ENCODE measurements around the gene BAHCC1. TPM values are rescaled to one million over a fixed set of nuclear protein-coding genes. Genes with fewer than 3 reads are reported as not detected.

BAHCC1 gene
- total and polyA plus RNA-seq, 2 of the 8 experiments (the other 6 are each of a cell fraction or from before 2014, with no cell fraction given): 0.26 to 0.58 TPM

DNA sequence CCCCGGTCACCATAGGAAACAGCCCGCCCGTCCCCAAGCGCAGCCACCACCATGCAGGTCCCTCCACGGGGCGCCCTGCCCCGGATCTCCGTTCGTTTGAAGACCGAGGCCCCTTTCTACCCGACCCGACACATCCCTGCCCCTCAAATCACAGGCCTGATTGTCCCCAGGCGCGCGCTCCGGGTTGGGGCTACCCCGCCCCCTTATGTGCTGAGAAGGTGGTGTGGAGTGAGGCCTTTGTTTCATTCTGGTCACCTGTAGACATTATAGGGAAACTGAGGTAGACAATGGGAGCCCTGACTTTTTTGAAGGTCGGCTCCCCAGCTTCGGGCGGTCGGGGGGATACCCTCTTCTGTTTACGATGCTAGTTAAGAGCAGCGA is 118.1 kb downstream of the BAHCC1 start:
- peak overlapping the region; percentile 56 to 75 (median 66) for H3K4me3 ChIP-seq (ENCODE audit: extremely low read depth in 1 of 4, insufficient read depth in 2 of 4, low read depth in 3 of 4, low read length in 4 of 4)
- peaks cover 24 to 45% of the 10 kb centered on the region in 2 experiments for H3K79me2 ChIP-seq (ENCODE audit: control insufficient read depth in 1 of 2, insufficient read depth in 2 of 2, low read length in 2 of 2)
- FAIRE-seq (no peak), DNase-seq (ENCODE audit: low read depth in 1 of 2, low spot score in 2 of 2) (no peak)
- H3K36me3 ChIP-seq (ENCODE audit: control insufficient read depth in 2 of 4, insufficient read depth in 4 of 4, low read length in 3 of 4): peaks cover 19 to 37% (median 31%) of the 10 kb centered on the region in 4 experiments; a peak in 7 of 8 replicates
- H3K4ac ChIP-seq (replicated peaks; ENCODE audit: insufficient read length, low read depth, low read length): peak overlapping the region; percentile 78
- no peak overlapping the region for H2BK120ac ChIP-seq (replicated peaks; ENCODE audit: low read depth, low read length)
- peak overlapping the region in 3 of 4 experiments; percentile 34 to 77 (median 75); a peak in 6 of 7 replicates for H3K9ac ChIP-seq (replicated peaks in 1 of 4; ENCODE audit: extremely low read depth in 1 of 4, low read depth in 3 of 4, low read length in 3 of 4)
- WGBS, 2 experiments (ENCODE audit: extremely low coverage in 1 of 2, insufficient coverage in 1 of 2, insufficient read length in 1 of 2, insufficient replicate concordance in 2 of 2, low coverage in 1 of 2, low lambda C conversion rate in 2 of 2, missing lambda C conversion rate in 1 of 2): 1% methylated on average over 23 of the region's 23 CpGs; no CpG with 5 or more reads in 1 of the 2 experiments
- POLR2A ChIA-PET (ENCODE audit: partially characterized antibody): interaction anchor here (0.5 to 35.8 kb wide), 30 partner anchors 3 to 982 kb away, joined by 3 to 1004 read pairs (median 5); partner anchors contain the start of genes ACTG1, ARL16, BAHCC1 and FAAP100
- H2BK20ac ChIP-seq (ENCODE audit: low read length): no peak overlapping the region
- no peaks in the 10 kb centered on the region for H3K9me3 ChIP-seq (ENCODE audit: insufficient read depth in 2 of 2, low read depth in 1 of 2, low read length in 1 of 2)
- H4K8ac ChIP-seq (ENCODE audit: extremely low read depth, insufficient read depth, low read length): peak overlapping the region; percentile 96; the same call in 1 of the 2 replicates
- TF ChIP-seq EGR1 (IDR thresholded peaks at IDR 0.05; ENCODE audit: borderline replicate concordance, low read depth, low read length) (no peak), POLR2AphosphoS5 (IDR thresholded peaks at IDR 0.05; ENCODE audit: low read depth, low read length) (peak; percentile 11; the same call in 1 of the 2 replicates), HDAC2 (IDR thresholded peaks at IDR 0.05; ENCODE audit: borderline replicate concordance in 1 of 2, low read depth in 2 of 2, low read length in 2 of 2) (no peak), SRF (IDR thresholded peaks at IDR 0.05; ENCODE audit: low read depth, low read length) (peak; percentile 1; the same call in 1 of the 2 replicates), TAF1 (IDR thresholded peaks at IDR 0.05; ENCODE audit: low read depth, low read length) (peak; percentile 47), PHF8 (conservative IDR thresholded peaks at IDR 0.05; ENCODE audit: low read depth, low read length) (0 out of 2 replicates have a peak, but pooled peaks have one; percentile 20)
- peak overlapping the region; percentile 83; the same call in 1 of the 2 replicates for H3K18ac ChIP-seq (ENCODE audit: extremely low read depth, low read length)
- H4K5ac ChIP-seq (ENCODE audit: insufficient read length, low read depth, low read length): peak overlapping the region; percentile 53
- H3K14ac ChIP-seq (ENCODE audit: insufficient read length): no peak overlapping the region
- peaks cover 19% of the 10 kb centered on the region for H3K79me1 ChIP-seq (ENCODE audit: low read depth, low read length)
- H2AK5ac ChIP-seq (ENCODE audit: low read depth, low read length): no peak overlapping the region
- H2BK5ac ChIP-seq (ENCODE audit: low read depth, low read length): peak overlapping the region; percentile 83
- no peak overlapping the region; the same call in 1 of the 2 replicates for H2BK15ac ChIP-seq (ENCODE audit: low read length)
- H3K23ac ChIP-seq (ENCODE audit: insufficient read length): no peak overlapping the region
- CTCF ChIA-PET (ENCODE audit: partially characterized antibody): interaction anchor here (0.9 to 3.6 kb wide), 3 partner anchors 10 to 29 kb away, joined by 3 to 12 read pairs (median 3); no protein-coding TSS in a partner anchor
- H2BK12ac ChIP-seq (ENCODE audit: low read depth, low read length): peak overlapping the region; percentile 68; the same call in 1 of the 2 replicates
- peaks cover 0 to 25% (median 17%) of the 10 kb centered on the region in 4 experiments; a peak in 5 of 7 replicates for H3K4me1 ChIP-seq (replicated peaks in 1 of 4; ENCODE audit: control insufficient read depth in 3 of 4, insufficient read depth in 4 of 4, low read length in 3 of 4)
- peaks cover 0 to 9% (median 5%) of the 10 kb centered on the region in 4 experiments; a peak in 3 of 7 replicates for H3K27me3 ChIP-seq (replicated peaks in 1 of 4; ENCODE audit: control insufficient read depth in 3 of 4, extremely low read depth in 1 of 4, insufficient read depth in 3 of 4, low read length in 3 of 4)
- peak overlapping the region; percentile 46 for H3K56ac ChIP-seq (replicated peaks; ENCODE audit: insufficient read length, low read depth, low read length)
- H4K91ac ChIP-seq (replicated peaks; ENCODE audit: insufficient read length, low read length): peak overlapping the region; percentile 95
- no peak overlapping the region for H2AFZ ChIP-seq (ENCODE audit: low read length)
- H4K20me1 ChIP-seq (replicated peaks in 1 of 2; ENCODE audit: control insufficient read depth in 1 of 2, insufficient read depth in 2 of 2, low read length in 2 of 2): peaks cover 23 to 37% of the 10 kb centered on the region in 2 experiments
- peak overlapping the region; percentile 75 to 85 for H3K4me2 ChIP-seq (ENCODE audit: insufficient read depth in 1 of 2, low read depth in 2 of 2, low read length in 2 of 2)
- H3K27ac ChIP-seq (ENCODE audit: low read depth, low read length): peak overlapping the region; percentile 89; the same call in 1 of the 2 replicates
- H3K23me2 ChIP-seq (ENCODE audit: low read depth, low read length): peaks cover 25% of the 10 kb centered on the region

Measured in H1 (cell line).